Melanocyte of skin (primary cell): ENCODE data around the gene SYNRG. TPM values are rescaled to one million over a fixed set of nuclear protein-coding genes. Genes with fewer than 3 reads are reported as not detected.

Source experiments
- small RNA-seq, 2 donors: library from RNA; depleted of rRNA; stranded (forward); fragments of <200 nt; gene quantifications; one replicate each; pipeline ENCODE3, GENCODE V24; 2012
- total RNA-seq, 2 donors: library from RNA; depleted of rRNA; stranded (reverse); fragments of >200 nt; gene quantifications; 2 replicates each; pipeline ENCODE4 v1.2.3, GENCODE V29; 2012

The SYNRG gene
- 10 to 100 TPM; 18.3 to 29.3 TPM for total RNA-seq

GRCh38 chr17:37609170-37610040 lies at the start of gene SYNRG:
TSS of gene SYNRG (minus strand) at chr17:37609418. CDS start at chr17:37609355, 63 bp downstream.

GRCh38 chr17:37643118-37643766 lies 34.0 kb upstream of the SYNRG start, which contains the start of gene DDX52:
TSS of gene DDX52 (minus strand) at chr17:37643446. CDS start at chr17:37643420, 26 bp downstream.

GRCh38 chr17:37489197-37490001 lies 119.8 kb downstream of the SYNRG start, which contains the start of gene DUSP14:
TSS of gene DUSP14 (plus strand) at chr17:37489891. CDS start at chr17:37512273, 22,382 bp downstream.

Small RNAs within 50 kb of the gene (small RNA-seq; reads per million reads assigned to genes)
- gene MIR378J, result 0 reads per million in 2 donors

Other genes starting within 250 kb of the SYNRG start
- not detected for gene C17orf78, start 233.4 kb downstream of the SYNRG start, total RNA-seq
- 10 to 100 TPM; 37.5 to 73.3 TPM for gene ACACA, start 202.6 kb downstream of the SYNRG start, total RNA-seq
- gene TADA2A, start 202.5 kb downstream of the SYNRG start, total RNA-seq, result 10 to 100 TPM; 11.0 to 12.7 TPM
- gene DUSP14, start 119.5 kb downstream of the SYNRG start, total RNA-seq, result 10 to 100 TPM; 17.6 to 44.0 TPM
- 10 to 100 TPM; 25.5 to 41.3 TPM for gene DDX52, start 34.0 kb upstream of the SYNRG start, total RNA-seq
- gene HNF1B, start 135.6 kb upstream of the SYNRG start, total RNA-seq, result not detected